ENCODE results near the gene TXNDC5.

The TXNDC5 gene

DNA sequence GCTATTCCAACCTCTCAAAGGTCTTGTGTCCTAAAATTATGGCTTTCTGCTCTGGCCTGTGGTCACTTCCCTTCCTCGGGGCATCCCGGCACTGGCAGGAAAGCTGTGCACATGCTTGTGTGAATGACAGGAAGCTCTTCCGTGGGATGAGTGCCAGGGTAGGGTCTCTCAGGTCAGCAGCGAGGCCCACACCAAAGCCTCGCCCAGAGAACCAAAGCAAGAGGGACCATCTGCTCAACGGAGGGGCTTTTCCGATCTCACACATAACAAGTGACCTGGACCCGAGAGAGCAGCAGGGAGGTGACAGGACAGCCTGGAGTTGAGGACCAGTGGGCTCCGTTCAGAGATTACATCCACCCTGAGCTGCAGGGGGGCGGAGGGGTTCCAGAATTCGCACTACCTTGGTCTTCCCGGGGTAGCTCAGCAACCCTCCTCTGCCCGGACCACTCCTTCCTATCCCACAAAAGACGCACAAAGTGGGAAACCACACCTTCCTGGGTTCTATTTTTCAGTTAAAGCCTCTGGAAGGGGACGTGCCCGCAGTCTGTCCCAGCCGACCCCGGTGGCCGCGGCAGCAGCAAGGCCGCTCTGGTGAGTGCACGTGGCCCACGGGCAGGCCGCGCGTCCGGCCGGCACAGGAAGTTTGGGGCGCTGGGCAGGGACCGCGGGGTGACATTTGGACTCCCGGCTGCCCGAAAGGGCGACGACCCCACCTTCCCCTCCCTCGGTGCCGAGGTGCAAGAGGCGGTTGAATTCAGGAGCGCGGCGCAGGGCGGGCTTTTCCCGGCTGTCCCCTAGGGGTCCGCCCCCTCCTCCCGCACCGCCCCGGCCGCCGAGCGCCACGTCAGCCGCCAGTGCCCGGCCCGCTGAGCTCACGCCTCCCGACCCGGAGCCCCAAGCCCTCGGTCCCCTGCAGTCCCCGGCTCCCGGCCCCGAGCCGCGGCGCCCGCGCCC is 988 bp downstream of the TXNDC5 start:
- TF ChIP-seq L3MBTL2 (conservative IDR thresholded peaks at IDR 0.05) (peak; percentile 82), FOXA1 (IDR thresholded peaks at IDR 0.05) (no peak)
- POLR2A ChIA-PET, result interaction anchor here (0.7 to 1.7 kb wide), 8 partner anchors 10 to 237 kb away, joined by 3 to 10 read pairs (median 4); no protein-coding TSS in a partner anchor
- peak; percentile 75 for DNase-seq (ENCODE audit: extremely low spot score)
- CTCF ChIA-PET, result no interaction called here

GRCh38 chr6:7907159-7907558 is 3.4 kb downstream of the TXNDC5 start:
- no peak for DNase-seq (ENCODE audit: extremely low spot score)

GRCh38 chr6:7906741-7907140 is 3.8 kb downstream of the TXNDC5 start:
- ChIA-PET CTCF (no interaction called here), POLR2A (no interaction called here)
- no peak for DNase-seq (ENCODE audit: extremely low spot score)
- no peak for TF ChIP-seq TARDBP (IDR thresholded peaks at IDR 0.05)
- no peak for TF ChIP-seq SUZ12 (IDR thresholded peaks at IDR 0.05)
- TF ChIP-seq ZNF384 (IDR thresholded peaks at IDR 0.05), result no peak
- no peak for TF ChIP-seq FOXM1 (IDR thresholded peaks at IDR 0.05; ENCODE audit: borderline replicate concordance)
- no peak for TF ChIP-seq NFRKB (IDR thresholded peaks at IDR 0.05)
- TF ChIP-seq HDGF (IDR thresholded peaks at IDR 0.05; ENCODE audit: borderline replicate concordance), result no peak
- TF ChIP-seq ELF4 (IDR thresholded peaks at IDR 0.05), result no peak
- no peak for TF ChIP-seq LEF1 (IDR thresholded peaks at IDR 0.05; ENCODE audit: borderline replicate concordance)
- TF ChIP-seq FOXK2 (IDR thresholded peaks at IDR 0.05), result no peak
- no peak for TF ChIP-seq FOXA1 (IDR thresholded peaks at IDR 0.05)

More at GRCh38 chr6:7907159-7907558, 3.4 kb downstream of the TXNDC5 start:
- TF ChIP-seq ELF4 (IDR thresholded peaks at IDR 0.05) (no peak), LEF1 (IDR thresholded peaks at IDR 0.05; ENCODE audit: borderline replicate concordance) (no peak), CTBP1 (IDR thresholded peaks at IDR 0.05; ENCODE audit: borderline replicate concordance) (no peak)
- POLR2A ChIA-PET, result no interaction called here
- CTCF ChIA-PET, result no interaction called here

- no peak for TF ChIP-seq PKNOX1 (IDR thresholded peaks at IDR 0.05)
- no peak for TF ChIP-seq TARDBP (IDR thresholded peaks at IDR 0.05)
- TF ChIP-seq SP1 (IDR thresholded peaks at IDR 0.05), result no peak
- no peak for TF ChIP-seq HDGF (IDR thresholded peaks at IDR 0.05; ENCODE audit: borderline replicate concordance)
- TF ChIP-seq ELF4 (IDR thresholded peaks at IDR 0.05), result no peak
- no peak for TF ChIP-seq FOXA1 (IDR thresholded peaks at IDR 0.05)
- no peak for TF ChIP-seq FOXM1 (IDR thresholded peaks at IDR 0.05; ENCODE audit: borderline replicate concordance)
- ChIA-PET CTCF (interaction anchor here (0.7 kb wide), 1 partner anchor 308 kb away, joined by 5 read pairs; no protein-coding TSS in a partner anchor), POLR2A (no interaction called here)
- no peak for DNase-seq (ENCODE audit: extremely low spot score)
These were observed 5.2 kb downstream of the TXNDC5 start for GRCh38 chr6:7905416-7905815.

DNA sequence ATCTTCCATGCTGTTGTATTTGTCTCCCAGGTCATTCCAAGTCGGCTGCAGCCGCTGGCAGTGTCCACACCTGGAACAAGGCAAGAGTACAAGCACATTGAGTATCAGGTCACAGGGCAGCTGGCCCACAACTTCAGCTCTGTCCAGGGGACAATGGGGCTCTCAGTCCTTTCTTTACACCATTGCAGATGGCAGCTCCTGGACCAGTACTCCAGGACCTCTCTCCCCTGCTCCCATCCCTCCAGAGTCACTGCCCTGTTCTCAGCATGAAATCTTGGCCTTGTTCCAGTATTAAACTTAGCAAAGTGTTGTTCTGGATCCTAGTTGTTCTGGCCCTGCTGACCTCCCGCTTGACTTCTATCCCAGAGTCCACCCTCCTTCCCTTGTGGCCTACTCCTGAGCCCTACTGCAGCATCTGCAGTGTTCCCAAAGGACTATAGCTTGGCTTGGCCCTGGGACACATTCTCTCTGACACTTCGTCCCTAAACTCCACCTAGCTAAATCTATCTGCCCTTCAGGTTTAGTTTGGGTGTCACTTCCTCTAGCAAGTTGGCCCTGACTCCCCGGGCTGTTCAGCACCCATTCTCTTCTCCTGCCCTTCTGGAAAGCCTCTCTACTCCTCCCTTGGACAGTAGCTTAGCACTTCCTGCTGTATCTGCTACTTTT is 5.8 kb downstream of the TXNDC5 start:
- CTCF ChIA-PET, result interaction anchor here (0.7 kb wide), 1 partner anchor 309 kb away, joined by 5 read pairs; no protein-coding TSS in a partner anchor
- no peak for DNase-seq (ENCODE audit: extremely low spot score)

GRCh38 chr6:7903673-7904072 is 6.9 kb downstream of the TXNDC5 start:
- POLR2A ChIA-PET, result no interaction called here
- TF ChIP-seq PKNOX1 (IDR thresholded peaks at IDR 0.05) (no peak), LEF1 (IDR thresholded peaks at IDR 0.05; ENCODE audit: borderline replicate concordance) (no peak), SUZ12 (IDR thresholded peaks at IDR 0.05) (no peak), SP1 (IDR thresholded peaks at IDR 0.05) (no peak), BHLHE40 (IDR thresholded peaks at IDR 0.05; ENCODE audit: borderline replicate concordance) (no peak), TARDBP (IDR thresholded peaks at IDR 0.05) (no peak), HDGF (IDR thresholded peaks at IDR 0.05; ENCODE audit: borderline replicate concordance) (no peak), ARNT (IDR thresholded peaks at IDR 0.05) (no peak), FOXA1 (IDR thresholded peaks at IDR 0.05) (no peak), FOXK2 (IDR thresholded peaks at IDR 0.05) (no peak), L3MBTL2 (conservative IDR thresholded peaks at IDR 0.05) (no peak), NFRKB (IDR thresholded peaks at IDR 0.05) (no peak), FOXM1 (IDR thresholded peaks at IDR 0.05; ENCODE audit: borderline replicate concordance) (no peak), ZNF384 (IDR thresholded peaks at IDR 0.05) (no peak), CTBP1 (IDR thresholded peaks at IDR 0.05; ENCODE audit: borderline replicate concordance) (no peak)
- DNase-seq (ENCODE audit: extremely low spot score), result no peak
- CTCF ChIA-PET, result no interaction called here

More for the DNA sequence above, 5.8 kb downstream of the TXNDC5 start:
- POLR2A ChIA-PET, result no interaction called here
- TF ChIP-seq FOXM1 (IDR thresholded peaks at IDR 0.05; ENCODE audit: borderline replicate concordance) (no peak), BHLHE40 (IDR thresholded peaks at IDR 0.05; ENCODE audit: borderline replicate concordance) (no peak), SUZ12 (IDR thresholded peaks at IDR 0.05) (no peak)

DNA sequence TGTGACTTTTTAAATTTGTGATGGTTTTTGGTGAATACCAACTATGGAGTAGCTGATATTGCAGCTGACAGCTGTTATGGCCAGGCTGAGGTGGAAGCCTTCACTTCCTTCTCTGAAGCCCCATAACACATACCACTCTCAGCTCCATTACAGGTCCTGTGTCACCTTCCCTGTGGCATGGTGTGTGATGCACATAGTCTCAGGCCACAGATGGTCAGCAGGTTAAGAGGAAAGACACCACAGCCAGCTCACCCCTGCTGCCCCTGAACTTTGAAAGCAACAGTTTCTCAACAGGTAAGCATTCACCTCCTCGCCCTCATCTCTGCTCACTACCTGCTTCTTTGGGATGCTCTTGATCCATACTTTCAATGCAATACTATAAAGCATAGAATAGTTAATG is 7.7 kb downstream of the TXNDC5 start:
- TF ChIP-seq ZNF384 (IDR thresholded peaks at IDR 0.05), result no peak
- TF ChIP-seq L3MBTL2 (conservative IDR thresholded peaks at IDR 0.05), result no peak
- no peak for TF ChIP-seq FOXA1 (IDR thresholded peaks at IDR 0.05)
- no peak for TF ChIP-seq PKNOX1 (IDR thresholded peaks at IDR 0.05)
- no peak for TF ChIP-seq BHLHE40 (IDR thresholded peaks at IDR 0.05; ENCODE audit: borderline replicate concordance)
- no peak for TF ChIP-seq TARDBP (IDR thresholded peaks at IDR 0.05)
- CTCF ChIA-PET, result interaction anchor here (0.6 kb wide), 1 partner anchor 103 kb away, joined by 5 read pairs; no protein-coding TSS in a partner anchor
- POLR2A ChIA-PET, result no interaction called here
- DNase-seq (ENCODE audit: extremely low spot score), result no peak
